A549 (cell line): ENCODE results near the gene LSM4.

Experiments used
- BHLHE40 ChIP-seq: IDR thresholded peaks from 2 replicates; pipeline ENCODE4 v1.6.1; 2012; ENCODE audit warnings: low read depth, low read length, inconsistent platforms
- CBX2 ChIP-seq: fragments of 200-600 bp; sonication (generic); IDR thresholded peaks from 2 replicates; pipeline ENCODE4 v1.6.1; 2016; ENCODE audit warnings: low read depth, mild to moderate bottlenecking, borderline replicate concordance
- CBX8 ChIP-seq: fragments of 200-600 bp; sonication (generic); IDR thresholded peaks from 2 replicates; pipeline ENCODE4 v1.6.1; 2016
- CTCF ChIP-seq: fragments of >200 bp; sonication (Bioruptor Twin); formaldehyde crosslinking; IDR thresholded peaks from 3 replicates; pipeline ENCODE4 v1.5.1; 2016
- MAFK ChIP-seq: fragments of 450-650 bp; IDR thresholded peaks from 2 replicates; pipeline ENCODE4 v1.6.1; 2014; ENCODE audit not compliant: partially characterized antibody
- POLR2A ChIP-seq: IDR thresholded peaks from 2 replicates; pipeline ENCODE4 v1.6.1; 2012; ENCODE audit warnings: mild to moderate bottlenecking, low read length
- RFX5 ChIP-seq: fragments of 450-650 bp; IDR thresholded peaks from 2 replicates; pipeline ENCODE4 v1.7.1; 2014; ENCODE audit warnings: antibody characterized with exemption, mild to moderate bottlenecking, moderate library complexity
- ZNF302 ChIP-seq: fragments of 250-450 bp; sonication (Bioruptor Pico); IDR thresholded peaks from 2 replicates; pipeline ENCODE4 v1.9.0; 2021; ENCODE audit warnings: inconsistent platforms, mild to moderate bottlenecking, moderate library complexity

- no peak for TF ChIP-seq ZNF302 (CRISPR knock-in tag)
- no peak for TF ChIP-seq CTCF
- TF ChIP-seq CBX2, result no peak
- no peak for TF ChIP-seq POLR2A
- TF ChIP-seq CBX8, result no peak
- TF ChIP-seq RFX5, result no peak
- no peak for TF ChIP-seq MAFK
- no peak for TF ChIP-seq BHLHE40
These were observed 61.4 kb downstream of the LSM4 start for GRCh38 chr19:18261474-18261873.
